ENCODE measurements around the gene TCEAL3. TPM values are rescaled to one million over a fixed set of nuclear protein-coding genes. Genes with fewer than 3 reads are reported as not detected.

The TCEAL3 gene
- total RNA-seq, 1 experiment from 2014 or later, result 2.7 TPM

DNA sequence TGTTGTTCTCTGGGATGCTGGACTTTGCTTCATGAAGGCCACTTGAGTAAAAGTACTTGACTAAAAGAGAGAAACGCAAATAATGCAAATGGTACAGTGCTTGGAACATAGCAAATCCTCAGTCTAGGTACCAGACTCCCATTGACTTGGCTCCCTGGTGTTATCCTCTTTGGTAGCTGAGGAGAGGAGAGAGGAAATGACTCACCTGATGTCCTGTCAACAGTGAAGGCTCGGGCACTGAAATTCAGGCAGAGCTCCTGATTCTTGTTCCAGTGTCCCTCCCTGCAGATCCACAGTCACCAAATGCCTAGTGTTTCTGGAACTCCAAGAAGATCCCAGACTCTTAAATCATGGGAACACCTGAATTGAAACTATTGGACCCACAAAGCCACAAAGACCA, 45.0 kb upstream of the TCEAL3 start:
- CTCF ChIA-PET, result no interaction called here
- H3K4me3 Mint-ChIP-seq (ENCODE audit: unreplicated experiment), result no peak overlapping the region
- intact Hi-C loops (cut with micrococcal nuclease; ENCODE audit: unreplicated experiment), result no loop called here

DNA sequence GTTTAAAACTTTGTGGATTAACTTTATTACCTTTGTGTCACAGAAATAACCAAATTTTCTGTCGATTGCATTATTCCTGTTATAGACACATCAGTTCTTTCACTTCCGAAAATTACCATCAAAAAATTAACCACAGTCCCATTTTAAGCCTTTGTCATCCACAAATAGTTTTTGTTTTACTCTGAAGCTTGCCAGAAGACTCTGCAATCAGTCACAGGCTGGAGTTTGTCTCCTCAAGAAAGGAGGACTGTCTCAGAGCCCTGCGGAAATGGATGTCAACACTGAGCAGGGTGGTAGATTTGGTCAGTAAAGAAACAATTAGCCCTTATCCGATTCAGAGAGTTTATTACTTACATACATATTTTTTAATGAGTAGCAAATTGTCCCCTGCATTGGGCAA, 42.6 kb upstream of the TCEAL3 start:
- DNase-seq, result no peak
- Histone ChIP-seq H3K36me3 (ENCODE audit: control insufficient read depth, insufficient read depth, low read length) (no peaks in the 10 kb centered on the region), H3K27me3 (replicated peaks; ENCODE audit: control insufficient read depth, insufficient read depth, low read length) (no peaks in the 10 kb centered on the region), H3K9me3 (no peaks in the 10 kb centered on the region), H3K4me3 (ENCODE audit: low read depth, low read length) (no peak overlapping the region), H3K4me1 (no peaks in the 10 kb centered on the region)
- intact Hi-C loops (cut with micrococcal nuclease; ENCODE audit: unreplicated experiment), result no loop called here
- H3K4me1 Mint-ChIP-seq (ENCODE audit: low read depth, unreplicated experiment), result no peaks in the 10 kb centered on the region
- CTCF ChIA-PET, result no interaction called here
- H3K36me3 Mint-ChIP-seq (ENCODE audit: insufficient read depth, unreplicated experiment), result no peaks in the 10 kb centered on the region
- H3K9me3 Mint-ChIP-seq (ENCODE audit: unreplicated experiment), result no peaks in the 10 kb centered on the region
- no peak overlapping the region for H3K27ac Mint-ChIP-seq (ENCODE audit: unreplicated experiment)
- no peak overlapping the region for H3K4me3 Mint-ChIP-seq (ENCODE audit: unreplicated experiment)
- no TSS peak for BruUV-seq (replicated peaks)
- POLR2A ChIA-PET, result no interaction called here
- H3K27me3 Mint-ChIP-seq (ENCODE audit: insufficient read depth, unreplicated experiment), result peaks cover 3% of the 10 kb centered on the region
- TF ChIP-seq, protein P1, sequence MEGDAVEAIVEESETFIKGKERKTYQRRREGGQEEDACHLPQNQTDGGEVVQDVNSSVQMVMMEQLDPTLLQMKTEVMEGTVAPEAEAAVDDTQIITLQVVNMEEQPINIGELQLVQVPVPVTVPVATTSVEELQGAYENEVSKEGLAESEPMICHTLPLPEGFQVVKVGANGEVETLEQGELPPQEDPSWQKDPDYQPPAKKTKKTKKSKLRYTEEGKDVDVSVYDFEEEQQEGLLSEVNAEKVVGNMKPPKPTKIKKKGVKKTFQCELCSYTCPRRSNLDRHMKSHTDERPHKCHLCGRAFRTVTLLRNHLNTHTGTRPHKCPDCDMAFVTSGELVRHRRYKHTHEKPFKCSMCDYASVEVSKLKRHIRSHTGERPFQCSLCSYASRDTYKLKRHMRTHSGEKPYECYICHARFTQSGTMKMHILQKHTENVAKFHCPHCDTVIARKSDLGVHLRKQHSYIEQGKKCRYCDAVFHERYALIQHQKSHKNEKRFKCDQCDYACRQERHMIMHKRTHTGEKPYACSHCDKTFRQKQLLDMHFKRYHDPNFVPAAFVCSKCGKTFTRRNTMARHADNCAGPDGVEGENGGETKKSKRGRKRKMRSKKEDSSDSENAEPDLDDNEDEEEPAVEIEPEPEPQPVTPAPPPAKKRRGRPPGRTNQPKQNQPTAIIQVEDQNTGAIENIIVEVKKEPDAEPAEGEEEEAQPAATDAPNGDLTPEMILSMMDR (IDR thresholded peaks at IDR 0.05; ENCODE audit: insufficient read depth in 1 of 2, low read depth in 1 of 2, low read length in 1 of 2, severe bottlenecking in 1 of 2, unreplicated experiment in 1 of 2), result no peak

More for the DNA sequence above, 45.0 kb upstream of the TCEAL3 start:
- DNase-seq, result no peak
- Mint-ChIP-seq H3K9me3 (ENCODE audit: unreplicated experiment) (no peaks in the 10 kb centered on the region), H3K36me3 (ENCODE audit: insufficient read depth, unreplicated experiment) (no peaks in the 10 kb centered on the region), H3K4me1 (ENCODE audit: low read depth, unreplicated experiment) (no peaks in the 10 kb centered on the region), H3K27ac (ENCODE audit: unreplicated experiment) (no peak overlapping the region), H3K27me3 (ENCODE audit: insufficient read depth, unreplicated experiment) (peaks cover 3% of the 10 kb centered on the region)
- Histone ChIP-seq H3K4me1 (no peaks in the 10 kb centered on the region), H3K27me3 (replicated peaks; ENCODE audit: control insufficient read depth, insufficient read depth, low read length) (no peaks in the 10 kb centered on the region), H3K36me3 (ENCODE audit: control insufficient read depth, insufficient read depth, low read length) (no peaks in the 10 kb centered on the region), H3K9me3 (no peaks in the 10 kb centered on the region), H3K4me3 (ENCODE audit: low read depth, low read length) (no peak overlapping the region)
- POLR2A ChIA-PET, result no interaction called here
- TF ChIP-seq, protein P1 (IDR thresholded peaks at IDR 0.05; ENCODE audit: insufficient read depth in 1 of 2, low read depth in 1 of 2, low read length in 1 of 2, severe bottlenecking in 1 of 2, unreplicated experiment in 1 of 2), result no peak
- BruUV-seq (replicated peaks), result no TSS peak

DNA sequence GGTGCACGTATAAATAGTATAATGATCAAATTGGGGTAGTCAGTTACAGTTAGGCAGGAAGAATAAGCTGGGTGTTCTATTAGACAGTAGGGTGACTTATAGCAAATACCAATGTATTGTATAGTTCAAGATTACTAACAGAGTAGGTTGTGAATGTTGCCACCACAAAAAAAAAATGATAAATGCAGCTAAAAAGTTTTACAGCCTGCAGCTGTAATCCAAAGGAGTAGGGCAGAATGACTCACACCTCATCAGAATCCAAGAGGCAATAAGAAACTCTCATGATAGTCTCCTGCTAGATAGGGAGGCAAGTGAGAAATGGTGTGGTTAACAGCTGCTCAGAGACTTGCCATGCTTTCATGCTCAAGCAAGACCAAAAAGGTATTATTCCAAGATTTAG, 42.0 kb upstream of the TCEAL3 start:
- ChIA-PET CTCF (no interaction called here), POLR2A (no interaction called here)
- no peaks in the 10 kb centered on the region for H3K9me3 Mint-ChIP-seq (ENCODE audit: unreplicated experiment)
- no peak overlapping the region for H3K4me3 Mint-ChIP-seq (ENCODE audit: unreplicated experiment)
- no peaks in the 10 kb centered on the region for H3K4me1 Mint-ChIP-seq (ENCODE audit: low read depth, unreplicated experiment)
- H3K27me3 ChIP-seq (replicated peaks; ENCODE audit: control insufficient read depth, insufficient read depth, low read length), result no peaks in the 10 kb centered on the region
- DNase-seq, result no peak
- peaks cover 3% of the 10 kb centered on the region for H3K27me3 Mint-ChIP-seq (ENCODE audit: insufficient read depth, unreplicated experiment)
- no peaks in the 10 kb centered on the region for H3K9me3 ChIP-seq
- H3K4me3 ChIP-seq (ENCODE audit: low read depth, low read length), result no peak overlapping the region
- H3K27ac Mint-ChIP-seq (ENCODE audit: unreplicated experiment), result no peak overlapping the region
- BruUV-seq (replicated peaks), result no TSS peak
- H3K36me3 Mint-ChIP-seq (ENCODE audit: insufficient read depth, unreplicated experiment), result no peaks in the 10 kb centered on the region
- TF ChIP-seq, protein P1 (IDR thresholded peaks at IDR 0.05; ENCODE audit: insufficient read depth in 1 of 2, low read depth in 1 of 2, low read length in 1 of 2, severe bottlenecking in 1 of 2, unreplicated experiment in 1 of 2), result no peak
- no peaks in the 10 kb centered on the region for H3K36me3 ChIP-seq (ENCODE audit: control insufficient read depth, insufficient read depth, low read length)
- H3K4me1 ChIP-seq, result no peaks in the 10 kb centered on the region
- intact Hi-C loops (cut with micrococcal nuclease; ENCODE audit: unreplicated experiment), result no loop called here
